Transverse colon (tissue), 4 donors: ENCODE data around the gene IMPG2.

ENCODE experiments used
- POLR2A ChIP-seq: fragments of 450-650 bp; IDR thresholded peaks from one replicate; pipeline ENCODE4 v1.6.1; 2016; ENCODE audit warnings: antibody characterized with exemption, mild to moderate bottlenecking, moderate library complexity
- POLR2AphosphoS5 ChIP-seq, 3 donors: sonication (generic); formaldehyde crosslinking; IDR thresholded peaks; one replicate each; pipeline ENCODE4 v1.6.1; 2016; ENCODE audit warnings: antibody characterized with exemption in 3 of 3
- TF ChIP-seq, protein P1 (sequence below), 5 experiments: fragments of 200-600 bp in 3 of 5; fragments of 450-650 bp in 2 of 5; sonication (generic) in 3 of 5; IDR thresholded peaks; 1 replicate in 2 of 5; 2 replicates in 3 of 5; pipeline ENCODE4 v1.5.1; 2016 to 2017; ENCODE audit warnings: antibody characterized with exemption in 5 of 5, inconsistent platforms in 3 of 5, mild to moderate bottlenecking in 2 of 5, moderate library complexity in 1 of 5

DNA sequence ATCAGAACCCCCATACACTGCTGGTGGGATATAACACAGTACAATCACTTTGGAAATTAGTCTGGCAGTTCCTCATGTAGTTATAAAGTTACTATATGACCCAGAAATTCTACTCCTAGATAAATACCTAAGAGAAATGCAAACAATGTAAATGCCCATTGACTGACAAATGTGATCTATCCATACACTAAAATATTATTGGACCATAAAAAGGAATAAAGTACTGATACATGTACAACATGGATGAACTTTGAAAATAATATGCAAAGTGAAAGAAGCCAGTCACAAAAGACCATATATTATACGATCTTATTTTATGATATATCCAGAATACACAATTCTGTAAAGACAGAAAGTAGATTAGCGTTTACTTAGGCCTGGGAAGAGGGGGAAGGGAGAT lies 7.8 kb downstream of the IMPG2 start:
- TF ChIP-seq, protein P1, sequence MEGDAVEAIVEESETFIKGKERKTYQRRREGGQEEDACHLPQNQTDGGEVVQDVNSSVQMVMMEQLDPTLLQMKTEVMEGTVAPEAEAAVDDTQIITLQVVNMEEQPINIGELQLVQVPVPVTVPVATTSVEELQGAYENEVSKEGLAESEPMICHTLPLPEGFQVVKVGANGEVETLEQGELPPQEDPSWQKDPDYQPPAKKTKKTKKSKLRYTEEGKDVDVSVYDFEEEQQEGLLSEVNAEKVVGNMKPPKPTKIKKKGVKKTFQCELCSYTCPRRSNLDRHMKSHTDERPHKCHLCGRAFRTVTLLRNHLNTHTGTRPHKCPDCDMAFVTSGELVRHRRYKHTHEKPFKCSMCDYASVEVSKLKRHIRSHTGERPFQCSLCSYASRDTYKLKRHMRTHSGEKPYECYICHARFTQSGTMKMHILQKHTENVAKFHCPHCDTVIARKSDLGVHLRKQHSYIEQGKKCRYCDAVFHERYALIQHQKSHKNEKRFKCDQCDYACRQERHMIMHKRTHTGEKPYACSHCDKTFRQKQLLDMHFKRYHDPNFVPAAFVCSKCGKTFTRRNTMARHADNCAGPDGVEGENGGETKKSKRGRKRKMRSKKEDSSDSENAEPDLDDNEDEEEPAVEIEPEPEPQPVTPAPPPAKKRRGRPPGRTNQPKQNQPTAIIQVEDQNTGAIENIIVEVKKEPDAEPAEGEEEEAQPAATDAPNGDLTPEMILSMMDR (IDR thresholded peaks at IDR 0.05): no peak
- TF ChIP-seq POLR2AphosphoS5 (IDR thresholded peaks at IDR 0.05): no peak
- TF ChIP-seq POLR2A: no peak
